ENCODE results near the gene HSD17B11.
"Not testable (repeated sequence)": the region's sequence is repeated elsewhere in the genome, so short reads cannot be mapped to it uniquely, and the experiment has no call there.

HSD17B11 gene

GRCh38 chr4:87304745-87305432 is 86.1 kb downstream of the HSD17B11 start:
- no peak for DNase-seq

- no peak for DNase-seq
Observed at GRCh38 chr4:87299898-87300297, 91.1 kb downstream of the HSD17B11 start.

- DNase-seq: no peak
Observed at GRCh38 chr4:87298362-87298761, 92.6 kb downstream of the HSD17B11 start.

- not testable (repeated sequence) for DNase-seq
Observed at GRCh38 chr4:87294911-87295310, 96.1 kb downstream of the HSD17B11 start.

- DNase-seq: not testable (repeated sequence)
Observed at GRCh38 chr4:87293889-87294288, 97.1 kb downstream of the HSD17B11 start.

- no peak for DNase-seq
Observed at GRCh38 chr4:87286970-87287369, 104.0 kb downstream of the HSD17B11 start.

Measured in stimulated activated CD8-positive, alpha-beta memory T cell treated with anti-CD3 and anti-CD28 coated beads, Interleukin-4, amount 100 ng/mL, for 48 hours (primary cell).